DMS 273 (cell line): ENCODE measurements around the gene FAM9C.
"Not testable (repeated sequence)": the region's sequence is repeated elsewhere in the genome, so short reads cannot be mapped to it uniquely, and the experiment has no call there.

Experiments
- DNase-seq: peaks from one replicate; lab custom pipeline; 2025; ENCODE audit not compliant: unreplicated experiment; lab: John Stamatoyannopoulos, UW

Gene FAM9C

DNA sequence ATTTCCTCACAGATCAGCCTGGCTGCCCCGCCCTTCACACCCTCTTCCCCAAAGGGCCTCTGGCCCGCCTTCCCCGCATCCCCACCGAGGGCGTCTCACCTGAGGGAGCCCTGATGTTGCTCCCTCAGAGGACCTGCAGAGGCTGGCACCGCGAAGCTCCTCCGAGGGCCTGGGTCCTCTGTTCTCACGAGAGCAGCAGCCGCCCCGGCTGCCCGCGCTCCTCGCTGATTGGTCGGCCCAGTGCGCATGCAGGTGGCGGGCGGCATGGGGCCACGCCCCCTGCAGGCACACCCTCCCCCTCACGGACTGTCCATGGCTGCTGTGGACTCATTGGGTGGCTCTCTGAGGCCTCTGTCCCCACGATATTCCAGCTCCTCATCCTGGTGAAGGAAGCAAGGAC lies at the start of gene FAM9C:
Gene FAM9C, minus strand, starts transcription at position 180 of the 400 bp plus-strand sequence. CDS start 831 bp downstream, outside the sequence.
- DNase-seq, result no peak

DNA sequence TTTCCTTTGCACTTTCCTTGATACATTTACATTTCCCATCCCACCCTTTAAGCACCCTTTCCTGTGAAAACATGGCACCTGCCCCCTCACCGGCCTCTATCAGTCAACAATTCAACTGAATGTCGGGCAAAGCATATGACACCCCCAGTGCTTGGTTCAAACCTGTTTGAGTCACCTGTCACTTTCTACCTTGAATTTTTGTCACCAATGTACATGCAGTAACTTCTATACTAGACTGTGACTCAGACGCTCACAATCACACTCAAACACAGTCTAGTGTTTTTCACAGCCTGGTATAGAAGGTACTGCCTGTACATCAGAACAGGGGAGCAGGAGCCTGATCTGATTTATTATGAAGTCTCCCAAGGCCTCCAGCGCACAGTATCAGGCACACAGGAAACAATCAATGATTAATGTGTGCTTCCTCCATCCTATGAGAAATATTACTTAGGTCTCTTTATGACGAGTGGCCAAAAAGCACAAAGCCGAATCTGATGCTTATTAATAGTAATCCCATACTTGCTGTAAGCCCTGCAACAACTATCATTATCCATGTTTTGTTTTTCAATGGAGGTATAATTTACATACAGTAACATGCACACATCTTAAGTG lies 49.2 kb upstream of the FAM9C start:
- no peak for DNase-seq

DNA sequence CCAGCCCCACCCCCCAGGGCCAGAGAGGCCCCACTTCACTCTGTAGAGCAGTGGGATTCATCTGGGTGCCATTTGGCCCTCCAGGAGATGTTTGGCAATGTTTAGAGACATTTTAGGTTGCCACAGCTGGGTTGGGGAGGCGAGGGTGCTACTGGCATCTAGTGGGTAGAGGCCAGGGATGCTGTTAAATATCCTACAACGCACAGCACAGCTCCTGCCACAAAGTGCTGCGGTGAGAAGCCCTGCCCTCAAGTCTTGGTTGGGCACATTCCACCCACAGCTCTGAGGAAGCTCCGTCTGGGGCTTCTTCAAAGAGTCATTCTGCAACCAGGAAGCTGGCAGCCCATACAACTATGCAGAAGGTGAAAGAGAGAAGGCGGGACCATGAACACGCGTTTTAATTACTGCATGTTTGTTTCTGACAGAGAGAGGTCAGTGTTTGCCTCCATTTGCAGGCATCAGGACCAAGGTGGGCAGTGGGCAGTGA lies 48.1 kb upstream of the FAM9C start:
- no peak for DNase-seq

DNA sequence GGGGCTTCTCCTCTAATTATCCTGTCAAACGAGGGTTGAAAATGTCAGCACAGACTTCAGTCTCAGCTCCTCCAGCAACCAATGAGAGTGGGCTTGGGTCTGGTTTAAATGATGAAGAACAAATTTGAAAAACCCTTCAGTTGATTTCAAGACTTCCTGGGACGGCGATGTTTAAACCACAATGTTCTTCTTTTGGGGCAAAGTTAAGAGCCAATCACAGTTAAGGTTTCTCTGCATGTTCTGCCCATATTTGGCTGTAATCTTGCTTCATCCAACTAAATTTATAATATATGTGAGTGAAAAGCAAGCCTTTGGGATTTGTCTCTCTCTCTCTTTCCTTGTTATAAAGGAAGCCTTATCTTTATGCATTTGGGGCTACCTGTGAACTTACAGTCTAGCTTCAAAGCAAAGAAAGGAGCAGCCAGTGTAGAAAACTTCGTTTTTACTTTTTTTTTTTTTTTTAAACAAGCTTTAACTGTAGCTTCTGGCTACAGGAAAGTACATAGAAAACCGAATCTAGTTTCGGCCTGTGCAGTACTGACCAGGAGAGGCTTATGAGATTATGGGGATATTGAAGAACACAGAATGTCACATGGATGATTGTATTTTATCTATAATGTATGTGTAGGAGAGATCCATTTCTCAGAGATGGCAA lies 46.8 kb upstream of the FAM9C start:
- DNase-seq, result no peak

DNA sequence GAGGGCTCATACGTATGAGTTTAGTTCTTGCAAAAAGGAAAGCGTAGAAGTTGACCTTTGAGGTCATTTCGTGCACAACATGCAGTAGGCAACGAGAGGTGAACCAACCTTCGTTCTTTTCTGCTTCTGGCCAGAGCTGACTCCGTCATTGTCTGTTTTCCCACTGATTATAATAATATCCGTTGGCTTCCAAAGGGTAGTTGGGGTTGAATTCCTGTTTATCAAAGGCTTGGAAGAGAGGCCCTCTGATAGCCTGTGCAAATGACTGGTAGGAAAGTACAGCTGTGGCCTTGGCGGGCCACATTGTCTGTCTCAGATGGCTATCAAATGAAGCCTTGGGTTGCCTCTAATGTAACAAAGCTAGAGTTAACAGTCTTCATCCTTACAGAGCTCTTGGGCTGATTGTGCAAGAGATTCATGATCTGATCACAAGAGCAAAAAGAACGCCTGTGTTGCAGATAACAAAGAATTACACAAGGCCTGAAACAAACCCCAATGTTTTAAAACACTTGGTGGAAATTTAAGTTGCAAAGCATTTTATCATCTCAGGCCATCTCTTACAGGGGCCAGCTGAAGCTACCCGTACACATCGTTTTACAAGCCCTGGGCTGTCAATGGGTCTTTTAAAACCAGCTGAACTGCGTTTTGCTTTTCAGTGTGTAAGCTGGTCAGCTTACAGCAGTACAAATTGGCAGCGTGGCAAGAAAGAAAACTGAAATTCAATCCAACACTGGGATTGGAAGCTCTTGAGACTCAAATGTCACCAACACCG lies 46.1 kb upstream of the FAM9C start:
- DNase-seq, result peak; percentile 11

DNA sequence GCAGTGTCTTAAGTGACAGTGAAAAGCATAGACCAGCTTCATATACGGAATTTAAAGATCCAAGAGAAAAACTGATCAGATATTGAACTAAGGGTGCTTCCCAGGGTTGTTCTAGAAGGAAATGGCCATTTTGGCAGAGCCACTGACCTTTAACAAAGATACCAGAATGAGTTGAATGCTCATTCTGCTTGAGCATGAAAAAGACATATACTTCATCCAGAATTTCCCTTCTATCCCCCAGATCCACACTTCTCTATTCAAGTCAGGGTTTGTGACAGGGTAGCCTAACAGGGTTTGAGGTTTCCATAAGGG lies 45.6 kb upstream of the FAM9C start:
- DNase-seq, result no peak

DNA sequence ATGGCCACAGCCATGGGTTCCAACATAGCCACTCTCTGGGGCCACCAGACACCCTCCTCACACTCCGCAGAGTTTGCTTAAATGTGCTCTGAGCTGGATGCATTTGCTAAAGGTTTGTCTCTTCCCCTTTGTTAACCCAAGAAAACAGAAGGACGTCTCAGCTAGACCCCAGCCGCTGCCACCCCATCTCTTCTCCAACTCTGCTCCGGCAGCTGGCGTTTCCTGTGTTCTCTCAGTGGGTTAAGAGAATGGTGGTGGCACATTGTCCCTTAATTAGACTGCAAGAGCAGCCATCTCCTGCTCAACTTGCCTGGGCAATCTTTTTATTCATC lies 43.7 kb upstream of the FAM9C start:
- no peak for DNase-seq

DNA sequence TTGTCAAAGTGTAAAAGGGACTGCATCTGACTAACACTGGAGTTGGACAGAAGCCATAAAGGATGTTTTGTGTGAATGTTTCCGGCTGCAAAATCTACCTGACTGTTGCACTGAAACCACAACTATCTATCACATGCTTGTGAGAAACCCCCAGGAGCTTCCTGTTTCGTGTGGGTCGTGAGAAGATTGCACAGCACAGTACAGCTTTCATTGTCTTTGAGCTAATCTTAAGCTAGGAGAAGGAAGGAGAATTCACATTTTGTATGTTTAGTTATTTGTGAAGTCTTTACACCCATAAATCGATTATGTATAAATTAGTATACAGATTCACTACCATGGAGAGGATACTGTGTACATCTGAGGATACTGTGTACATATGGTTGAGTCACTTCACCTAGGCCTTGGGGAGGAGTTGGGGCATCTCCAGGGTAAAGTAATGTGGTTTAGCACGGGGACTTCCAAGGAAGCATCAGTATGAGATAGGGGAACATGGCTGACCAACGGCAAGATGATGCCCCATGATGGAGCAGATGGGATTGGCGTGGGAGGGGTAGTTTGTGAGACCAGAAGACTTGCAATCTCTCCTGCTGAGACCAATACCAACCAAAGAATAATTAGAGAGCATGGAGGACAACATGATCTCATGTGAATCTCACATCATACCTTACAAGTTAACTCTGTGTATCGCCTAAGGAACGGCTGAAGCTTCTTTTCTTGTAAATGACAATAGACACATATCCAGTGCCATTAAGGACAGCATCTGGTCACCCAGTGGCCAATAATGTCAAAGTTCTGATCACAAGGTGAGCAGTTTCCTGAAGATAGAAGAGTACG lies 43.1 kb upstream of the FAM9C start:
- DNase-seq, result no peak

DNA sequence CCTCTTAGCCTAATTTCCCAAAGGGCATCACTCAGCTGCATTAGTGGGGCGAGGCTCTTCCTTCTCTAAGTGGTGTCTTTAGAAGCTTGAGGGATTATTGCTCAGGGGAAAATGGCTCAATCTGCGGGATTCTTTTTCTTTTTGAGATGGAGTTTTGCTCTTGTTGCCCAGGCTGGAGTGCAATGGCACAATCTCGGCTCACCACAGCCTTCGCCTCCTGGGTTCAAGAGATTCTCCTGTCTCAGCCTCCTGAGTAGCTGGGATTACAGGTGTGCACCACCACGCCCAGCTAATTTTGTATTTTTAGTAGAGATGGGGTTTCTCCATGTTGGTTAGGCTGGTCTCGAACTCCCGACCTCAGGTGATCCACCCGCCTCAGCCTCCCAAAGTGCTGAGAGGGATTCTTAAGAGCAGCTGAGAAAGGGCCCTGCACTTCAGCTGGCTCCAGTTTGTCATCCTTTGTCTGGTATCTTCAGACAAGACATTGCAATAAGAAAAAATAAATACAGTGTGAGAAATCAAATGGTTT lies 42.4 kb upstream of the FAM9C start:
- not testable (repeated sequence) for DNase-seq

DNA sequence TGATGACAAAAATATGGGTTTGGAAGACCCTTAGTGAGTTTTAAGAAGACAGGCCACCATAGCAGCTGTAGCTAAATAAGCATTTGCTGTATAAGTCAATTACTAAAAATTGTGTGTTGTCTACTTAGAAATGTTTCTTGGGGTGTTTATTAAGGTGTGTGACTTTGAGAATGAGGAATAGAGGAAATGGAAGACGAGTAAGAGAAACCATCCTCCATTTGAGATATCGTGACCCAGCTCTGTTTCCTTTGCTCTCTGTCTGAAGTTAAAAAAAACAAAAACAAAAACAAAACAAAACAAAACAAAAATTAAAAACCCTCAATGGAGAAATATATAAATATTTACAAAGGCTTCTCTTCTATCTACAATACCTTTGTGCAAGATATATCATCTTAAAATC lies 41.7 kb upstream of the FAM9C start:
- DNase-seq, result no peak

DNA sequence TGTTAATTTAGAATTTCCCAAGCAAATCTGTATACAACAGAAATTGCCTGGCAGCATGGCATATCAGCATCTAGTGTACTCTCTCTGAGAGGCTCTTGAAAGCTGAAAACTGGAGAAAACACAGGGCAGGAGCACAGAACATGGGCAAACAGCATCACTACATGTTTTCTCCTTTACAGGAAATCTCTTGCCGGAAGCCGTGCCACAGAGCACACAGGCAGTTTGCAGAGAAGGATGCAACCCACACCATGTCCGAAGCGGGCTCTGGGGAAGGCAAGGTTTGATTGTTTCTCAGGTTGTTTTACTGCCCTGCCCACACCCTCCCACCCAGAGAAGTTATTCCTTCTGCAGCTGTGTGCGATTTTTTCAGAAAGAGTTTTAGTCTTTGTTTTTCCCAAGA lies 41.1 kb upstream of the FAM9C start:
- DNase-seq, result no peak

DNA sequence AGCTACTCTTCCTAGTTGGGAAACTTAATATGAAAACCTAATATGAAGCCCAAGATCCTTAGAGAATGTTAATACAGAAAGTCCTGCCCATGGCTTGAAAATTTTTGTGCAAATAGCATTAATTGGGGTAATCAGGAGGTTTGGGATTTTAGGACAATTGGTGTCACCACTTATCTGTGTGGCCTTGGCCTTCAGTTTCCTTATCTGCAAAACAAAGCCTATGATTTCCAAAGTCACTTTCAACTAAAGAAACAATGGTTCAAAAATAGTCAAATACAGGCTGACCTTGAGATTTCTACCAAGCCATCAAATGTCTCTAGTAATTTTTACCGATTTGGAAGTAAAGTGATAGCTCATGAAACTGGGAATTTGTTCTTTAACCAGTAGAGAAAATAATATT lies 40.2 kb upstream of the FAM9C start:
- no peak for DNase-seq

DNA sequence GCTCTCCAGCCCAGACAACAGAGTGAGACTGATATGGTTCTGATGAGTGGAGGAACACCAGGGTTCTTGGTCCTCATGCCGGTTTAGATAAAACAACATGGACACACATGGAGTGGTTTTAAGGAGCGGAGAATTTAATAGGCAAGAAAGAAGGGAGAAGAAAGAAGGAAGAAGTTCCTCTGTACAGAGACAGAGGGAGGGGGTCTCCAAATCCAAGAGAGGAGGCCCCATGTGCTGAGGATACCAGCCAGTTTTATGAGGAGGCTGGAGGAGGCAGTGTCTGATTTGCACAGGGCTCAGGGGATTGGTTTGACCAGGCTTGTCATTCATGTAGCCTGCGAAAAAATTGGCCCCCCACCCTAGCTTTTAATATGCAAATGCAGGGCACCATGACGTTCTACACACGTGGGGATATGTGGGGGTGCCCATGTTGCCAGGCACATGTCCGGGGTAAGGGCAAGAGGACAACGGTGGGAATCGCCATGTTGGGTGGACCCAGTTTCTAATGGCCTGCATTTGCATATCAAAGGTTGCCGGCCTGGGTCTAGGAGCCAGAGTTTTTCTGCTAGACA lies 39.4 kb upstream of the FAM9C start:
- DNase-seq, result not testable (repeated sequence)

DNA sequence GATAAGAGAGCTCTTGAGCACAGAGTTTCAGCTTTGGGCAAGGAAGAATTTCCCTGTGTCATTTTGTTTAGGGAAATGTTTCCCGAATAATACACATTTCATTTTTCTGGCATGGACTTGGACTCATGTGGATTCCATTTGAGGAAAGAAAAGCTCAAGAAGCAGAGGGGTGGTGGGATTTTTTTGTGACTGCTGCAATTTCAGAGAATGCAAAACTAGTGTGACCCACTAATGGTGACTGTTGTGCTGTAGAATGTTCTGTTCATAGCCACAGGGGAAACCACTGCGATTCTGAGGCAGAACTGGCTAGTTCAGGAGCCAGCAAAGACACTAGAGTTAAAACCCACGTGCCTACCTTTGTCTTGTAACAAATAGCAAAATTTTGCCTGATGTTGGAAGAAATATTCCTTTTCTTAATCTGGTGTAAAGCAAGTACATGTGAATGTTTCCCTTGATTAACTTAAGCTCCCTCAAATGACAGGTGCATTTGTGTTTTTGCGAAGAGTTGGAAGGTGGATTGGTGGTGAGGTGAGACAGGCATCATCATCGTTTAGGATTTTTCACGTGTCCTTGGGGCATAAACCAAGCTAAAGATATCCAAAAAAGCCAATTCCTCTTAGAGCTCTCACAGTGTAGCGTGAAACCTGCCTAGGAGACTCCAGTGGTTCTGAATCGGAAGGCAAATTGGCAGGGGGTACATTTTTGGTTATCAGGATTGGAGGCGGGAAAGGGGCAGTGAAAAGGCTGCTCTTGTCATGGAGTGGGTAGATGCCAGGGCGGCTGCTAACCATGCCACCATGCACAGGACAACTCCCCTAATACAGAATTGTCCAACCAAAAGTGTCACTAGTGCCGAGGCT lies 38.0 kb upstream of the FAM9C start:
- DNase-seq, result no peak

DNA sequence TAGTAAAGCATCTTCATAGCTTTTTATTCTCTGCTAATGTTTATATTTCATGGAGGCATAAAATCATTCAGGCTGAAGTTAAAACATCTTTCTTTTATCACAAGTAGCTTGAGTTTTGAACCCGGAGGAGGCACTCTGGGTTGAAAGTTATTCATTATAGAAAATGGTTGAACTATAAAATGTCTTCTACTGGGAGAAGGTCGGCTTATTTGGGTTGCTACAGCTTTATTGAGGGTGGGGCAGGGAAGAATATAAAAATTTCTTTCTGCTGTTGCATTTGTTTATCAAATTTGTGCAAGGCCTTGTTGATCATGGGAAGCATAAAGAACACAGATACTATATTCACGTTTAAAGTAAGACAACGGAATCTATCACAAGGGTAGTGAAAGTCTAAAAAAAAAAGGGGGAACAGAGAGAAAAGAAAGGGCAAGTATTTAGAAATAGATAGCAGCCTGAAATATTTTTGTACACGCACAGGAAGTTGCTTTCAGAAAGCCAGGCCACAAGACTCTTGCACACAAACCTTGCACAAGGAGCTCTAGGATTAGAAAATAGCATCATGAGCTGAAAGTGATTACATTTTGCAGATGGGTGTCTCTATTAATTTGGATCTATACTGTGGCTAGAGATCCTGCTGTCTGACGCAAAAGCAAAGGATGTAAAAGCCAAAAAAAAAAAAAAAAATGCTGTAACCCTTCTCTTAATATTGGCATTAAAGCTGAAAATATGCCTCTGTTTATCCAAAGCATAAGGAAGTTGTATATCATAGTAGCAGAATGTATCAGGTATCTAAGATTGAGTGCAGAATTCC lies 37.2 kb upstream of the FAM9C start:
- no peak for DNase-seq

DNA sequence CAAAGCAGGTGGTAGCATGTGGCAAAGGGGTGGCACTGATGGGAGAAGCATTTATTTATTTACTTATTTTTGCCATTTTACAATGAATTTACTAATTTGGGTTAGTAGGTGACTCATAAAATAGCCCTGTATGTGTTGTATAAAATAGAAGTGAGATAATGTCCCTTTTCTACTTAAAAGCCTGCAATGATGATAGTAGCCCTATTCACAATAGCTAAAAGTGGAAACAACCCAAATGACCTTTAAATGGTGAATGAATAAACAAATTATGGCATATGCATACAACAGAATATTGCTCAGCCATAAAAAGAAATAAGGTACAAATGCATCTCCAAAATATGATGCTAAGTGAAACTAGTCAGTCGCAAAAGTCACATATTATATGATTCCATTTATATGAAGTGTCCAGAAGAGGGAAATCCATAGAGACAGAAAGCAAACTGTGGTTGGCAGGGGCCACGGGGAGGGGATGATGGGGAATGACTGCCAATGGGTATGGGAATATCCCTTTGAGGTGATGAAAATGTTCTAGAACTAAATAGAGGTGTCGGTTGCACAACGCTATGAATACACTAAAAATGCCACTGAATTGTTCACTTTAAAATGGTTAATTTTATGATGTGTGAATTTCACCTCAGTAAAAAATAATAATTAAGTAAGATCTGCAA lies 35.8 kb upstream of the FAM9C start:
- DNase-seq, result no peak

DNA sequence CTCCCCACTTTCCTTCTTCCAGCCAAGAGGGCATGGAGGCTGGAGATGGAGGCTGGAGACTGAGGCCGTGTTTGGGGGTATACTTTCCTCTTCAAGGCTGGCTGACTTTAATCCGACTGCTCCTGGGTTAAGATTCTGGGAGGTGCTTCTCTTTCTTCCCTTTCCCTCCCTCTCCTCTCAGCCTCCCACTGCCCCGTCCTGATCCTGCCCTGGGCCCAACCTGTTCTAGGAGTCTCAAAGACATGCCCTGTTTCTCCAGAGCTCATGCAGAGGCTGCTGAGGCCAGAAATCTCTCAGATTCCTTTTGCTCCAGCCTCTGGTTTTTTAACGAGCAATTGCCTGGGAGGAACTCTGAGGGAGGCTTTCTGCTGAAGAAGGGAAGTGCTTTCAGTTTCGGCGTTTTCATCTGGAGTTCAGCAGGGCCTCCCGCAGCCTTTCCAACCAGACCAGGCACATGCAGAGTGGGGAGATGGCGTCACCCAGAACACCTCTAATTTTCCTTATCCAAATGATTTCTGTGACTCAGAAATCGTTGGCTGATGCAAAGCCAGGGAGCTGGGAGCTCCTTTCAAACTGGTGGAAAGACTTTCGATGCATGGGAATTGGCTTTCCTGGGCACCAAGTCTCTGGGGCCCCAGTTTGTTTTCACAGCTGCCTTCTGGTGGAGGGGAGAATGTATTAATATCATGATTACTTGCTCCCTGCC lies 34.5 kb upstream of the FAM9C start:
- peak; percentile 55 for DNase-seq

DNA sequence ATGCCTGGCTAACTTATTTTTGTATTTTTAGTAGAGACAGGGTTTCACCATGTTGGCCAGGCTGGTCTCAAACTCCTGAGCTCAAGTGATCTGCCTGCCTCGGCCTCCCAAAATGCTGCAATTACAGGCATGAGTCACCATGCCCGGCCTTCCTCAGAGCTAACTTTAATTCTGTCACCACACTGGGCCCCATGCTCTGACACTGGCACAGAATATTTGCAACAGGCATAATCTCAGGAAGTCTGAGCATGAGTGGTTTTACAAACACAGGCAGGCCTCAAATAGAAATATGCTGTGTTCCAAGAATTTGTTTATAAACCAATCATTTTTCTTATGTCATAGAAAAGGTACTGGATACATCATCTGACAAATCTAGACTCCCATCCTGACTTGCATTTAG lies 32.7 kb upstream of the FAM9C start:
- DNase-seq, result no peak
